Stimulated activated CD8-positive, alpha-beta memory T cell treated with anti-CD3 and anti-CD28 coated beads, Interleukin-7, amount 100 ng/mL, for 48 hours (primary cell): ENCODE measurements around the gene ZNF277.

Experiments
- DNase-seq, 2 donors: peaks; one replicate each; pipeline ENCODE4 v3.0.0-alpha.2; 2020; ENCODE audit warnings: low read depth in 1 of 2; ENCODE audit errors: extremely low read depth in 1 of 2

Gene ZNF277

GRCh38 chr7:112184455-112184854 lies 22.0 kb upstream of the ZNF277 start:
- no peak for DNase-seq

GRCh38 chr7:112185005-112185834 lies 21.3 kb upstream of the ZNF277 start:
- DNase-seq = no peak

GRCh38 chr7:112186300-112186699 lies 20.2 kb upstream of the ZNF277 start:
- DNase-seq = no peak

- no peak for DNase-seq
These were observed 18.2 kb upstream of the ZNF277 start for GRCh38 chr7:112188257-112188656.

GRCh38 chr7:112189691-112190090 lies 16.8 kb upstream of the ZNF277 start:
- no peak for DNase-seq

GRCh38 chr7:112190120-112190519 lies 16.4 kb upstream of the ZNF277 start:
- no peak for DNase-seq

- no peak for DNase-seq
These were observed 14.0 kb upstream of the ZNF277 start for GRCh38 chr7:112192236-112193154.

- DNase-seq = no peak
These were observed 12.5 kb upstream of the ZNF277 start for GRCh38 chr7:112193915-112194502.

GRCh38 chr7:112195717-112196116 lies 10.8 kb upstream of the ZNF277 start:
- DNase-seq = no peak

GRCh38 chr7:112197322-112197721 lies 9.2 kb upstream of the ZNF277 start:
- DNase-seq = no peak

GRCh38 chr7:112199035-112199655 lies 7.3 kb upstream of the ZNF277 start:
- no peak for DNase-seq

- DNase-seq = no peak
These were observed 6.8 kb upstream of the ZNF277 start for GRCh38 chr7:112199672-112200071.

GRCh38 chr7:112201411-112201810 lies 5.1 kb upstream of the ZNF277 start:
- no peak for DNase-seq

GRCh38 chr7:112201839-112202238 lies 4.7 kb upstream of the ZNF277 start:
- no peak for DNase-seq

- DNase-seq = no peak
These were observed 3.7 kb upstream of the ZNF277 start for GRCh38 chr7:112202816-112203215.

- no peak for DNase-seq
These were observed 3.1 kb upstream of the ZNF277 start for GRCh38 chr7:112203365-112203739.

GRCh38 chr7:112204499-112205342 lies 1.8 kb upstream of the ZNF277 start:
- DNase-seq = no peak

- DNase-seq = peak in 1 of 2 donors; percentile 13
These were observed 905 bp upstream of the ZNF277 start for GRCh38 chr7:112205343-112206237.

- no peak for DNase-seq
These were observed 597 bp downstream of the ZNF277 start for GRCh38 chr7:112206991-112207592.
